GM19043 (cell line): ENCODE measurements around the gene LEAP2.
"Not testable (repeated sequence)": the region's sequence is repeated elsewhere in the genome, so short reads cannot be mapped to it uniquely, and the experiment has no call there.

Experiments used
- ATAC-seq: cut with Tn5 transposase; IDR thresholded peaks from one replicate; pipeline ENCODE4 v1.9.1; 2021; ENCODE audit warnings: low read depth; ENCODE audit not compliant: unreplicated experiment

The LEAP2 gene

GRCh38 chr5:132840313-132840712, 33.2 kb upstream of the LEAP2 start:
- no peak for ATAC-seq

GRCh38 chr5:132840896-132841295, 32.6 kb upstream of the LEAP2 start:
- no peak for ATAC-seq

- ATAC-seq: no peak
These were observed 32.2 kb upstream of the LEAP2 start for GRCh38 chr5:132841305-132841704.

GRCh38 chr5:132848270-132848669, 25.2 kb upstream of the LEAP2 start:
- ATAC-seq: no peak

GRCh38 chr5:132849347-132849746, 24.1 kb upstream of the LEAP2 start:
- ATAC-seq: no peak

- ATAC-seq: no peak
These were observed 23.4 kb upstream of the LEAP2 start for GRCh38 chr5:132850066-132850465.

- ATAC-seq: no peak
These were observed 20.1 kb upstream of the LEAP2 start for GRCh38 chr5:132853323-132853722.

GRCh38 chr5:132853790-132854189, 19.7 kb upstream of the LEAP2 start:
- no peak for ATAC-seq

- ATAC-seq: no peak
These were observed 19.2 kb upstream of the LEAP2 start for GRCh38 chr5:132854301-132854700.

GRCh38 chr5:132854992-132855391, 18.5 kb upstream of the LEAP2 start:
- not testable (repeated sequence) for ATAC-seq

GRCh38 chr5:132856011-132856410, 17.5 kb upstream of the LEAP2 start:
- no peak for ATAC-seq

GRCh38 chr5:132859889-132860437, 13.5 kb upstream of the LEAP2 start:
- ATAC-seq: no peak

GRCh38 chr5:132860742-132861141, 12.7 kb upstream of the LEAP2 start:
- ATAC-seq: no peak

GRCh38 chr5:132865668-132866341, 7.7 kb upstream of the LEAP2 start:
- peak; percentile 16 for ATAC-seq

GRCh38 chr5:132866342-132867045, 7.0 kb upstream of the LEAP2 start, which contains the start of the genes GDF9 and UQCRQ:
GDF9 (minus strand) TSS chr5:132866469; CDS start chr5:132864533, 1,936 bp downstream.
UQCRQ (plus strand) TSS chr5:132866642; CDS start chr5:132866882, 240 bp downstream.
- ATAC-seq: peak; percentile 99

GRCh38 chr5:132867046-132867451, 6.4 kb upstream of the LEAP2 start:
- no peak for ATAC-seq

GRCh38 chr5:132868754-132869153, 4.7 kb upstream of the LEAP2 start:
- ATAC-seq: no peak

- ATAC-seq: no peak
These were observed 2.7 kb upstream of the LEAP2 start for GRCh38 chr5:132870801-132871200.

- no peak for ATAC-seq
These were observed 1.8 kb upstream of the LEAP2 start for GRCh38 chr5:132871459-132872284.

- ATAC-seq: no peak
These were observed 715 bp upstream of the LEAP2 start for GRCh38 chr5:132872788-132873118.

GRCh38 chr5:132873930-132874271, 433 bp downstream of the LEAP2 start:
- no peak for ATAC-seq
